Measurements from ENCODE around the gene CIAPIN1.

CIAPIN1 gene

GRCh38 chr16:57447186-57447962, at the start of gene CIAPIN1, which contains the start of gene COQ9:
CIAPIN1 (minus strand) TSS chr16:57447385; CDS start chr16:57440928, 6,457 bp downstream.
COQ9 (plus strand) TSS chr16:57447479; CDS start chr16:57447506, 27 bp downstream.
- peak; percentile 90 for DNase-seq (ENCODE audit: low spot score)

- DNase-seq (ENCODE audit: low spot score): no peak
Measured at GRCh38 chr16:57493767-57494166, 46.6 kb upstream of the CIAPIN1 start.

GRCh38 chr16:57489229-57489628, 42.0 kb upstream of the CIAPIN1 start:
- no peak for DNase-seq (ENCODE audit: low spot score)

- DNase-seq (ENCODE audit: low spot score): no peak
Measured at GRCh38 chr16:57486858-57487834, 40.0 kb upstream of the CIAPIN1 start.

GRCh38 chr16:57485916-57486857, 39.0 kb upstream of the CIAPIN1 start, which contains the start of gene DOK4:
DOK4 (minus strand) TSS chr16:57486493; CDS start chr16:57479507, 6,986 bp downstream.
- peak; percentile 94 for DNase-seq (ENCODE audit: low spot score)

GRCh38 chr16:57485091-57485915, 38.1 kb upstream of the CIAPIN1 start:
- DNase-seq (ENCODE audit: low spot score): no peak

GRCh38 chr16:57484515-57485005, 37.4 kb upstream of the CIAPIN1 start:
- no peak for DNase-seq (ENCODE audit: low spot score)

- DNase-seq (ENCODE audit: low spot score): no peak
Measured at GRCh38 chr16:57483725-57484514, 36.7 kb upstream of the CIAPIN1 start.

- no peak for DNase-seq (ENCODE audit: low spot score)
Measured at GRCh38 chr16:57482845-57483545, 35.8 kb upstream of the CIAPIN1 start.

GRCh38 chr16:57481421-57481820, 34.2 kb upstream of the CIAPIN1 start:
- DNase-seq (ENCODE audit: low spot score): no peak

- no peak for DNase-seq (ENCODE audit: low spot score)
Measured at GRCh38 chr16:57480754-57481230, 33.6 kb upstream of the CIAPIN1 start.

- no peak for DNase-seq (ENCODE audit: low spot score)
Measured at GRCh38 chr16:57479976-57480753, 33.0 kb upstream of the CIAPIN1 start.

- no peak for DNase-seq (ENCODE audit: low spot score)
Measured at GRCh38 chr16:57479205-57479975, 32.2 kb upstream of the CIAPIN1 start.

- DNase-seq (ENCODE audit: low spot score): no peak
Measured at GRCh38 chr16:57478396-57479204, 31.4 kb upstream of the CIAPIN1 start.

- no peak for DNase-seq (ENCODE audit: low spot score)
Measured at GRCh38 chr16:57477531-57478202, 30.5 kb upstream of the CIAPIN1 start.

Measured in germinal center (tissue), 1 donor.